Right lobe of liver (tissue), 6 donors: ENCODE data around the gene VRK3. TPM values are rescaled to one million over a fixed set of nuclear protein-coding genes. Genes with fewer than 3 reads are reported as not detected.
A peak's percentile ranks its signal among the peaks of the same experiment; 100 is the strongest.

Experiments used
- ATAC-seq, 4 donors: fragments of 200-7000 bp; cut with Tn5 transposase; one replicate each; pipeline ENCODE4 v1.9.1; 2020; ENCODE audit warnings: mild to moderate bottlenecking in 4 of 4, moderate library complexity in 4 of 4
- DNase-seq, 3 donors: peaks; one replicate each; pipeline ENCODE4 v3.0.0-alpha.2; 2020
- H3K27ac ChIP-seq, 3 donors: fragments of 200-600 bp; one replicate each; pipeline ENCODE4 v1.8.0; 2022
- H3K27me3 ChIP-seq, 2 donors: fragments of 200-600 bp; one replicate each; pipeline ENCODE4 v1.8.0; 2022
- H3K36me3 ChIP-seq, 4 donors: fragments of 200-600 bp; sonication (generic) in 1 of 4; one replicate each; pipeline versions ENCODE4 v1.5.1 to v1.8.0; 2017 to 2022; ENCODE audit warnings: control low read depth in 1 of 4
- H3K4me1 ChIP-seq, 4 donors: fragments of 200-600 bp; sonication (generic) in 1 of 4; one replicate each; pipeline versions ENCODE4 v1.5.1 to v1.8.0; 2017 to 2022; ENCODE audit warnings: control low read depth in 1 of 4
- H3K4me3 ChIP-seq, 3 donors: fragments of 200-600 bp; one replicate each; pipeline ENCODE4 v1.8.0; 2022
- H3K9me3 ChIP-seq, 4 donors: fragments of 200-600 bp; sonication (generic) in 1 of 4; one replicate each; pipeline versions ENCODE4 v1.5.1 to v1.8.0; 2017 to 2022; ENCODE audit warnings: control low read depth in 1 of 4
- CTCF ChIP-seq, 4 donors: fragments of 200-600 bp in 3 of 4; fragments of 450-650 bp in 1 of 4; IDR thresholded peaks; one replicate each; pipeline versions ENCODE4 v1.5.1 to v1.8.0; 2016 to 2022; ENCODE audit warnings: antibody characterized with exemption in 4 of 4, mild to moderate bottlenecking in 2 of 4
- POLR2A ChIP-seq: fragments of 450-650 bp; IDR thresholded peaks from one replicate; pipeline ENCODE4 v1.6.1; 2017; ENCODE audit warnings: antibody characterized with exemption, mild to moderate bottlenecking
- WGBS: methylation state at CpG from one replicate; pipeline ENCODE4 v1.1.6; 2018; ENCODE audit warnings: low coverage, low lambda C conversion rate; ENCODE audit not compliant: insufficient coverage; ENCODE audit errors: missing lambda C conversion rate; 5-methylcytosine and 5-hydroxymethylcytosine counted together
- intact Hi-C, 2 donors: fragments of 100-400 bp; cut with DNase I; formaldehyde crosslinking; loops; one replicate each; pipeline versions ENCODE4 v1.11.2 to v1.14.1; 2022
- total RNA-seq, 6 experiments: library from RNA; depleted of rRNA in 2 of 6; stranded (reverse); fragments of >200 nt in 2 of 6; fragmentation: NEBNext Ultra II Directional in 3 of 6; extraction: Animal tissue kit (Norgen Biotek cat#: 25700) in 3 of 6; gene quantifications; one replicate each; pipeline versions ENCODE4 v1.1.0 to v1.2.4, GENCODE V29; 2016 to 2023
- donor health status: DM: no; HTN: yes; CAD: no.
- donor health status: DM: no; HTN: no; CAD: no.
- donor health status: DM: no; HTN: no; CAD: no.
- donor health status: DM: no; HTN: yes; CAD: no.
- donor health status: DM: no; HTN: yes; CAD: no.

Gene VRK3
- total RNA-seq, 6 experiments from 2014 or later, result 29.6 to 44.2 (median 33.0) TPM

GRCh38 chr19:50016225-50016807, 8.9 kb downstream of the VRK3 start:
- peaks cover 0 to 6% (median 2%) of the 10 kb centered on the region in 4 donors for H3K4me1 ChIP-seq
- peaks cover 0 to 56% (median 20%) of the 10 kb centered on the region in 4 donors for H3K36me3 ChIP-seq
- intact Hi-C loops, result no loop called here
- no peaks in the 10 kb centered on the region for H3K9me3 ChIP-seq
- H3K27ac ChIP-seq, result no peak overlapping the region
- no CpG with 5 or more reads among the region's 1 CpG for WGBS
- H3K27me3 ChIP-seq, result no peaks in the 10 kb centered on the region
- ATAC-seq (no peak), DNase-seq (no peak)
- no peak overlapping the region for H3K4me3 ChIP-seq
- TF ChIP-seq POLR2A (no peak), CTCF (IDR thresholded peaks at IDR 0.05) (no peak)

GRCh38 chr19:50008532-50008931, 16.6 kb downstream of the VRK3 start:
- H3K9me3 ChIP-seq, result no peaks in the 10 kb centered on the region
- H3K4me3 ChIP-seq, result no peak overlapping the region
- H3K27me3 ChIP-seq, result no peaks in the 10 kb centered on the region
- DNase-seq (no peak), ATAC-seq (peak in 1 of 4 donors; percentile 27)
- TF ChIP-seq POLR2A, result no peak
- peak in 2 of 4 donors; percentile 12 to 27 for TF ChIP-seq CTCF (IDR thresholded peaks at IDR 0.05)
- no peak overlapping the region for H3K27ac ChIP-seq
- H3K4me1 ChIP-seq, result no peaks in the 10 kb centered on the region
- H3K36me3 ChIP-seq, result peaks cover 0 to 63% (median 22%) of the 10 kb centered on the region in 4 donors
- 60% methylated on average over 4 of the region's 10 CpGs for WGBS
- intact Hi-C loops, result no loop called here

DNA sequence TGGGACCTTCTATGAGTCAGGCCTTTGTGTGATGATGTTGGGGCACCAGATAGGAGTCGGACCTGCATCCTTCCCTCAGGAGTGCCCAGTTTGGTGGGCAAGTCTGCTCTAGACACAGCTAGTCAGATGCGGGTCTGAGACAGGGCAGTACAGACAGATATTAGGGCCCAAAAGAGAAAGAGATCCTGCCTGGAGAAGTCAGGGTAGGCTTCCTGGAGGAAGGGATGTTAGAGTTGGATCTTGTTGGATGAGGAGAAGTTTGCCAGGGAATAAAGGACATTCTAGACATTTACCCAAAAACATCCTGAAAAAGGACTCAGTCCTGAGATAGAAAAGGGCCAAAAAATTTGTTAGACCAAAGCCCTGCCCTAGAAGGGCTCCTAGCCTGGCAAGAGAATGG, 17.2 kb downstream of the VRK3 start:
- H3K4me3 ChIP-seq, result no peak overlapping the region
- no peaks in the 10 kb centered on the region for H3K9me3 ChIP-seq
- DNase-seq (no peak), ATAC-seq (no peak)
- no peaks in the 10 kb centered on the region for H3K4me1 ChIP-seq
- TF ChIP-seq CTCF (IDR thresholded peaks at IDR 0.05) (no peak), POLR2A (no peak)
- WGBS, result 100% methylated on average over 2 of the region's 2 CpGs
- no peaks in the 10 kb centered on the region for H3K27me3 ChIP-seq
- intact Hi-C loops, result no loop called here
- H3K27ac ChIP-seq, result no peak overlapping the region
- H3K36me3 ChIP-seq, result peaks cover 0 to 63% (median 20%) of the 10 kb centered on the region in 4 donors

- Histone ChIP-seq H3K36me3 (peaks cover 0 to 68% (median 24%) of the 10 kb centered on the region in 4 donors), H3K9me3 (no peaks in the 10 kb centered on the region), H3K4me3 (no peak overlapping the region), H3K27me3 (no peaks in the 10 kb centered on the region), H3K4me1 (no peaks in the 10 kb centered on the region), H3K27ac (no peak overlapping the region)
- intact Hi-C loops, result no loop called here
- ATAC-seq (no peak), DNase-seq (no peak)
- no peak for TF ChIP-seq CTCF (IDR thresholded peaks at IDR 0.05)
- TF ChIP-seq POLR2A, result no peak
- no CpG with 5 or more reads among the region's 10 CpGs for WGBS
These were observed 18.0 kb downstream of the VRK3 start for GRCh38 chr19:50007170-50007569.

GRCh38 chr19:50005428-50005827, 19.7 kb downstream of the VRK3 start:
- TF ChIP-seq POLR2A (no peak), CTCF (IDR thresholded peaks at IDR 0.05) (no peak)
- H3K4me1 ChIP-seq, result no peaks in the 10 kb centered on the region
- intact Hi-C loops, result no loop called here
- H3K27ac ChIP-seq, result no peak overlapping the region
- no peaks in the 10 kb centered on the region for H3K27me3 ChIP-seq
- WGBS, result 97% methylated on average over 4 of the region's 12 CpGs
- H3K9me3 ChIP-seq, result no peaks in the 10 kb centered on the region
- ATAC-seq (no peak), DNase-seq (no peak)
- H3K4me3 ChIP-seq, result no peak overlapping the region
- H3K36me3 ChIP-seq, result peaks cover 0 to 83% (median 26%) of the 10 kb centered on the region in 4 donors
